ENCODE data around the gene PKHD1. TPM values are rescaled to one million over a fixed set of nuclear protein-coding genes. Genes with fewer than 3 reads are reported as not detected.

The PKHD1 gene
- total RNA-seq, 1 experiment from 2014 or later = 0.09 TPM

GRCh38 chr6:52059821-52060220, 27.6 kb downstream of the PKHD1 start:
- no peak overlapping the region for H2AK5ac ChIP-seq (ENCODE audit: insufficient read length, low read length)

More at GRCh38 chr6:52059821-52060220, 27.6 kb downstream of the PKHD1 start:
- Histone ChIP-seq H4K20me1 (ENCODE audit: control insufficient read depth, insufficient read depth, insufficient read length) (no peaks in the 10 kb centered on the region), H3K27ac (ENCODE audit: insufficient read length, low read depth, low read length) (no peak overlapping the region), H3K23ac (ENCODE audit: insufficient read length, low read depth, low read length) (no peak overlapping the region), H3K9ac (ENCODE audit: extremely low read depth, insufficient read length, low read length) (no peak overlapping the region), H3K9me3 (ENCODE audit: control insufficient read depth, low read depth, low read length) (no peaks in the 10 kb centered on the region), H2AFZ (ENCODE audit: low read length) (no peak overlapping the region), H3K79me2 (ENCODE audit: insufficient read depth, low read length) (no peaks in the 10 kb centered on the region), H4K91ac (ENCODE audit: insufficient read length, low read depth, low read length) (no peak overlapping the region), H3K18ac (ENCODE audit: insufficient read length, low read depth, low read length) (no peak overlapping the region), H3K23me2 (ENCODE audit: insufficient read length, low read depth, low read length, poor library complexity, severe bottlenecking) (no peaks in the 10 kb centered on the region), H3K56ac (ENCODE audit: insufficient read length, low read depth, low read length) (no peak overlapping the region), H3K4me1 (ENCODE audit: insufficient read depth, low read length) (peaks cover 2% of the 10 kb centered on the region; the same call in 1 of the 2 replicates), H2BK15ac (ENCODE audit: low read depth, low read length) (no peak overlapping the region), H2BK120ac (ENCODE audit: low read depth, low read length, poor library complexity, severe bottlenecking) (no peak overlapping the region), H3K79me1 (ENCODE audit: insufficient read depth, low read depth, low read length, poor library complexity, severe bottlenecking) (no peaks in the 10 kb centered on the region), H2BK12ac (ENCODE audit: insufficient read length, low read depth, low read length) (no peak overlapping the region), H2BK20ac (ENCODE audit: low read depth, low read length, poor library complexity, severe bottlenecking) (no peak overlapping the region), H3K27me3 (ENCODE audit: insufficient read depth, low read length) (no peaks in the 10 kb centered on the region), H2BK5ac (ENCODE audit: insufficient read length, low read length) (no peak overlapping the region), H3T11ph (ENCODE audit: low read length) (no peak overlapping the region), H3K4ac (ENCODE audit: low read depth, low read length) (no peak overlapping the region), H3K14ac (ENCODE audit: insufficient read depth, low read length) (no peak overlapping the region), H3K4me2 (ENCODE audit: insufficient read depth, insufficient read length, low read length) (no peak overlapping the region), H4K8ac (replicated peaks; ENCODE audit: insufficient read length, low read depth, low read length) (no peak overlapping the region), H4K5ac (ENCODE audit: insufficient read length, low read depth, low read length) (no peak overlapping the region)
- peaks cover 19 to 21% of the 10 kb centered on the region in 2 experiments for H3K4me1 Mint-ChIP-seq
- no peaks in the 10 kb centered on the region for H3K27me3 Mint-ChIP-seq (ENCODE audit: low read depth)
- no peaks in the 10 kb centered on the region for H3K9me3 Mint-ChIP-seq
- no peak for DNase-seq
- TF ChIP-seq, protein P1, sequence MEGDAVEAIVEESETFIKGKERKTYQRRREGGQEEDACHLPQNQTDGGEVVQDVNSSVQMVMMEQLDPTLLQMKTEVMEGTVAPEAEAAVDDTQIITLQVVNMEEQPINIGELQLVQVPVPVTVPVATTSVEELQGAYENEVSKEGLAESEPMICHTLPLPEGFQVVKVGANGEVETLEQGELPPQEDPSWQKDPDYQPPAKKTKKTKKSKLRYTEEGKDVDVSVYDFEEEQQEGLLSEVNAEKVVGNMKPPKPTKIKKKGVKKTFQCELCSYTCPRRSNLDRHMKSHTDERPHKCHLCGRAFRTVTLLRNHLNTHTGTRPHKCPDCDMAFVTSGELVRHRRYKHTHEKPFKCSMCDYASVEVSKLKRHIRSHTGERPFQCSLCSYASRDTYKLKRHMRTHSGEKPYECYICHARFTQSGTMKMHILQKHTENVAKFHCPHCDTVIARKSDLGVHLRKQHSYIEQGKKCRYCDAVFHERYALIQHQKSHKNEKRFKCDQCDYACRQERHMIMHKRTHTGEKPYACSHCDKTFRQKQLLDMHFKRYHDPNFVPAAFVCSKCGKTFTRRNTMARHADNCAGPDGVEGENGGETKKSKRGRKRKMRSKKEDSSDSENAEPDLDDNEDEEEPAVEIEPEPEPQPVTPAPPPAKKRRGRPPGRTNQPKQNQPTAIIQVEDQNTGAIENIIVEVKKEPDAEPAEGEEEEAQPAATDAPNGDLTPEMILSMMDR (conservative IDR thresholded peaks at IDR 0.05) = no peak
- no peak overlapping the region for H3K27ac Mint-ChIP-seq
- no CpG with 5 or more reads among the region's 1 CpG for WGBS (ENCODE audit: extremely low coverage, insufficient read length, low lambda C conversion rate)
- no peak overlapping the region for H3K4me3 Mint-ChIP-seq
- H3K36me3 Mint-ChIP-seq (ENCODE audit: insufficient read depth in 1 of 3, low read depth in 3 of 3) = no peaks in the 10 kb centered on the region; a peak in 1 of 7 replicates
